ENCODE measurements around the gene APOF. TPM values are rescaled to one million over a fixed set of nuclear protein-coding genes. Genes with fewer than 3 reads are reported as not detected.

Gene APOF
- total and polyA plus RNA-seq, 2 of the 13 experiments (the other 11 are each of a cell fraction or from before 2014, with no cell fraction given): 3.3 to 23.9 TPM

DNA sequence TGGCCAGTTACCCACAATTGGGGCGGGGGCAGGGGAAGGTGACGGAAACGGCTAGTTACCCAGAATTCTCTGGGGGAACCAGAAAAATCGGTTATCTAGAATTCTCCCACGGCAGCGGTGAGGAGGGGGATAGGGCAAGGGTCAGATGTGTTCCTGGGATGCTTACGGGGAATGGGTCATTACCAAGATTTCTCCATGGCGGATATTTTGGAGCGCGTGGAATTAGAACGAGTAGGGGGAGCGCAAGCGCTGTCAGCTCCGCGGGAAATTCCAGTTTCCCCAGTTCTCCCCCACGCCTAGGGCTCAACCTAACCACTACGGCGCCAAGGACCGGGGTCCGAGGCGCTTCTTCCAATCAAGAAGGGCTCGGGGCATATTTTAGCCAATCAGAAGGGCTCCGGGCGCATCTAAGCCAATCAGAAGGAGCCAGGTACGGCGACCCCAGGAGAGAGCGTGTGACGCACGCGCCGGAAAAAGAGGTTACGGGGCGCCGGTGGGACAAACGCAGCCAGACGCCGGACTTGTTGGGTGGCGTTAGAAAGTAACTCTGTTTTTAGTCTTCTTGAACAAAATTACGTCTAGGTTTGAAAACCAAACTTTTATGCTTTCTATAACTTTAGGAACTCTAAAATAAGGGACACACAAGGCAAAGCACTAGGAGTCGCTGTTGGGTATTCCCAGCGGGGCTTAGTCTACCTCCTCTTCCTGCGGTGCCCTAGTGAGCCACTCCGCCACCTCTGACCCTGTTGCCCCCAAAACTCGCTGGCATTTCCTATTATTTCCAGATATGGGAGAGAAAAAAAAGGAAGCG lies 28.8 kb downstream of the APOF start, which contains the start of gene PAN2 (continued):
- TF ChIP-seq ZIK1 (CRISPR knock-in tag; IDR thresholded peaks at IDR 0.05; ENCODE audit: borderline replicate concordance, low read depth) (no peak), MBD4 (IDR thresholded peaks at IDR 0.05; ENCODE audit: borderline replicate concordance, low read length) (no peak), PITX1 (CRISPR knock-in tag; IDR thresholded peaks at IDR 0.05) (no peak), ZC3H4 (CRISPR knock-in tag; IDR thresholded peaks at IDR 0.05; ENCODE audit: borderline replicate concordance) (no peak), DR1 (CRISPR knock-in tag; IDR thresholded peaks at IDR 0.05) (0 out of 2 replicates have a peak, but pooled peaks have one; percentile 12), ZEB1 (IDR thresholded peaks at IDR 0.05; ENCODE audit: insufficient replicate concordance, low read depth) (peak; percentile 65), ATM (IDR thresholded peaks at IDR 0.05; ENCODE audit: borderline replicate concordance) (no peak), SUZ12 (IDR thresholded peaks at IDR 0.05; ENCODE audit: low read depth, low read length) (peak; percentile 1; the same call in 1 of the 2 replicates), ZNF44 (CRISPR knock-in tag; IDR thresholded peaks at IDR 0.05) (no peak), ZNF3 (CRISPR knock-in tag; IDR thresholded peaks at IDR 0.05) (no peak), ZNF781 (CRISPR knock-in tag; IDR thresholded peaks at IDR 0.05; ENCODE audit: borderline replicate concordance, not compliant biosample characterization) (no peak), ELF4 (CRISPR knock-in tag; IDR thresholded peaks at IDR 0.05; ENCODE audit: borderline replicate concordance) (peak; percentile 91), ATF7-NPFF (CRISPR knock-in tag; IDR thresholded peaks at IDR 0.05; ENCODE audit: low read depth) (0 out of 2 replicates have a peak, but pooled peaks have one; percentile 20), KDM2A (CRISPR knock-in tag; IDR thresholded peaks at IDR 0.05; ENCODE audit: borderline replicate concordance, low read depth) (peak; percentile 89; the same call in 1 of the 2 replicates)
- TF ChIP-seq, protein P1, sequence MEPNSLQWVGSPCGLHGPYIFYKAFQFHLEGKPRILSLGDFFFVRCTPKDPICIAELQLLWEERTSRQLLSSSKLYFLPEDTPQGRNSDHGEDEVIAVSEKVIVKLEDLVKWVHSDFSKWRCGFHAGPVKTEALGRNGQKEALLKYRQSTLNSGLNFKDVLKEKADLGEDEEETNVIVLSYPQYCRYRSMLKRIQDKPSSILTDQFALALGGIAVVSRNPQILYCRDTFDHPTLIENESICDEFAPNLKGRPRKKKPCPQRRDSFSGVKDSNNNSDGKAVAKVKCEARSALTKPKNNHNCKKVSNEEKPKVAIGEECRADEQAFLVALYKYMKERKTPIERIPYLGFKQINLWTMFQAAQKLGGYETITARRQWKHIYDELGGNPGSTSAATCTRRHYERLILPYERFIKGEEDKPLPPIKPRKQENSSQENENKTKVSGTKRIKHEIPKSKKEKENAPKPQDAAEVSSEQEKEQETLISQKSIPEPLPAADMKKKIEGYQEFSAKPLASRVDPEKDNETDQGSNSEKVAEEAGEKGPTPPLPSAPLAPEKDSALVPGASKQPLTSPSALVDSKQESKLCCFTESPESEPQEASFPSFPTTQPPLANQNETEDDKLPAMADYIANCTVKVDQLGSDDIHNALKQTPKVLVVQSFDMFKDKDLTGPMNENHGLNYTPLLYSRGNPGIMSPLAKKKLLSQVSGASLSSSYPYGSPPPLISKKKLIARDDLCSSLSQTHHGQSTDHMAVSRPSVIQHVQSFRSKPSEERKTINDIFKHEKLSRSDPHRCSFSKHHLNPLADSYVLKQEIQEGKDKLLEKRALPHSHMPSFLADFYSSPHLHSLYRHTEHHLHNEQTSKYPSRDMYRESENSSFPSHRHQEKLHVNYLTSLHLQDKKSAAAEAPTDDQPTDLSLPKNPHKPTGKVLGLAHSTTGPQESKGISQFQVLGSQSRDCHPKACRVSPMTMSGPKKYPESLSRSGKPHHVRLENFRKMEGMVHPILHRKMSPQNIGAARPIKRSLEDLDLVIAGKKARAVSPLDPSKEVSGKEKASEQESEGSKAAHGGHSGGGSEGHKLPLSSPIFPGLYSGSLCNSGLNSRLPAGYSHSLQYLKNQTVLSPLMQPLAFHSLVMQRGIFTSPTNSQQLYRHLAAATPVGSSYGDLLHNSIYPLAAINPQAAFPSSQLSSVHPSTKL (CRISPR knock-in tag; IDR thresholded peaks at IDR 0.05): 0 out of 2 replicates have a peak, but pooled peaks have one; percentile 11
- TF ChIP-seq, protein P2, sequence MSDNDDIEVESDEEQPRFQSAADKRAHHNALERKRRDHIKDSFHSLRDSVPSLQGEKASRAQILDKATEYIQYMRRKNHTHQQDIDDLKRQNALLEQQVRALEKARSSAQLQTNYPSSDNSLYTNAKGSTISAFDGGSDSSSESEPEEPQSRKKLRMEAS (IDR thresholded peaks at IDR 0.05): peak; percentile 63; the same call in 1 of the 2 replicates
- TF ChIP-seq, protein P3, sequence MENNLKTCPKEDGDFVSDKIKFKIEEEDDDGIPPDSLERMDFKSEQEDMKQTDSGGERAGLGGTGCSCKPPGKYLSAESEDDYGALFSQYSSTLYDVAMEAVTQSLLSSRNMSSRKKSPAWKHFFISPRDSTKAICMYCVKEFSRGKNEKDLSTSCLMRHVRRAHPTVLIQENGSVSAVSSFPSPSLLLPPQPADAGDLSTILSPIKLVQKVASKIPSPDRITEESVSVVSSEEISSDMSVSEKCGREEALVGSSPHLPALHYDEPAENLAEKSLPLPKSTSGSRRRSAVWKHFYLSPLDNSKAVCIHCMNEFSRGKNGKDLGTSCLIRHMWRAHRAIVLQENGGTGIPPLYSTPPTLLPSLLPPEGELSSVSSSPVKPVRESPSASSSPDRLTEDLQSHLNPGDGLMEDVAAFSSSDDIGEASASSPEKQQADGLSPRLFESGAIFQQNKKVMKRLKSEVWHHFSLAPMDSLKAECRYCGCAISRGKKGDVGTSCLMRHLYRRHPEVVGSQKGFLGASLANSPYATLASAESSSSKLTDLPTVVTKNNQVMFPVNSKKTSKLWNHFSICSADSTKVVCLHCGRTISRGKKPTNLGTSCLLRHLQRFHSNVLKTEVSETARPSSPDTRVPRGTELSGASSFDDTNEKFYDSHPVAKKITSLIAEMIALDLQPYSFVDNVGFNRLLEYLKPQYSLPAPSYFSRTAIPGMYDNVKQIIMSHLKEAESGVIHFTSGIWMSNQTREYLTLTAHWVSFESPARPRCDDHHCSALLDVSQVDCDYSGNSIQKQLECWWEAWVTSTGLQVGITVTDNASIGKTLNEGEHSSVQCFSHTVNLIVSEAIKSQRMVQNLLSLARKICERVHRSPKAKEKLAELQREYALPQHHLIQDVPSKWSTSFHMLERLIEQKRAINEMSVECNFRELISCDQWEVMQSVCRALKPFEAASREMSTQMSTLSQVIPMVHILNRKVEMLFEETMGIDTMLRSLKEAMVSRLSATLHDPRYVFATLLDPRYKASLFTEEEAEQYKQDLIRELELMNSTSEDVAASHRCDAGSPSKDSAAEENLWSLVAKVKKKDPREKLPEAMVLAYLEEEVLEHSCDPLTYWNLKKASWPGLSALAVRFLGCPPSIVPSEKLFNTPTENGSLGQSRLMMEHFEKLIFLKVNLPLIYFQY (CRISPR knock-in tag; IDR thresholded peaks at IDR 0.05; ENCODE audit: borderline replicate concordance): 0 out of 2 replicates have a peak, but pooled peaks have one; percentile 54
- TF ChIP-seq, protein P4, sequence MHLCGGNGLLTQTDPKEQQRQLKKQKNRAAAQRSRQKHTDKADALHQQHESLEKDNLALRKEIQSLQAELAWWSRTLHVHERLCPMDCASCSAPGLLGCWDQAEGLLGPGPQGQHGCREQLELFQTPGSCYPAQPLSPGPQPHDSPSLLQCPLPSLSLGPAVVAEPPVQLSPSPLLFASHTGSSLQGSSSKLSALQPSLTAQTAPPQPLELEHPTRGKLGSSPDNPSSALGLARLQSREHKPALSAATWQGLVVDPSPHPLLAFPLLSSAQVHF (CRISPR knock-in tag; IDR thresholded peaks at IDR 0.05): no peak; the same call in 1 of the 2 replicates
